Chondrocyte (in vitro differentiated cells): ENCODE data around the gene UNKL. TPM values are rescaled to one million over a fixed set of nuclear protein-coding genes. Genes with fewer than 3 reads are reported as not detected.

Experiments
- DNase-seq: peaks from one replicate; pipeline ENCODE4 v3.0.0; 2021; ENCODE audit warnings: mixed read lengths, low spot score
- H3K27ac Mint-ChIP-seq: one replicate; pipeline ENCODE4 v1.8.0; 2021; ENCODE audit warnings: mild to moderate bottlenecking, moderate library complexity, mixed read lengths; ENCODE audit not compliant: unreplicated experiment
- H3K27me3 Mint-ChIP-seq: 2 replicates; pipeline ENCODE4 v1.8.0; 2021; ENCODE audit warnings: low read depth, mixed read lengths
- H3K36me3 Mint-ChIP-seq: 2 replicates; pipeline ENCODE4 v1.8.0; 2021; ENCODE audit warnings: low read depth, mixed read lengths
- H3K4me1 Mint-ChIP-seq: 2 replicates; pipeline ENCODE4 v1.8.0; 2021; ENCODE audit warnings: low read depth, mild to moderate bottlenecking, mixed read lengths
- H3K4me3 Mint-ChIP-seq: one replicate; pipeline ENCODE4 v1.8.0; 2021; ENCODE audit warnings: mild to moderate bottlenecking, moderate library complexity, mixed read lengths; ENCODE audit not compliant: unreplicated experiment
- H3K9me3 Mint-ChIP-seq: 2 replicates; pipeline ENCODE4 v1.8.0; 2021; ENCODE audit warnings: low read depth, mixed read lengths
- CTCF ChIP-seq: fragments of 200-600 bp; sonication (generic); IDR thresholded peaks from 2 replicates; pipeline ENCODE4 v1.5.0; 2021; ENCODE audit warnings: antibody characterized with exemption, mild to moderate bottlenecking, moderate library complexity
- total RNA-seq: library from RNA; stranded (reverse); gene quantifications from 3 replicates; pipeline ENCODE4 v1.2.1, GENCODE V29; 2021

UNKL gene
- total RNA-seq, 1 donor from 2014 or later, result 12.6 TPM

DNA sequence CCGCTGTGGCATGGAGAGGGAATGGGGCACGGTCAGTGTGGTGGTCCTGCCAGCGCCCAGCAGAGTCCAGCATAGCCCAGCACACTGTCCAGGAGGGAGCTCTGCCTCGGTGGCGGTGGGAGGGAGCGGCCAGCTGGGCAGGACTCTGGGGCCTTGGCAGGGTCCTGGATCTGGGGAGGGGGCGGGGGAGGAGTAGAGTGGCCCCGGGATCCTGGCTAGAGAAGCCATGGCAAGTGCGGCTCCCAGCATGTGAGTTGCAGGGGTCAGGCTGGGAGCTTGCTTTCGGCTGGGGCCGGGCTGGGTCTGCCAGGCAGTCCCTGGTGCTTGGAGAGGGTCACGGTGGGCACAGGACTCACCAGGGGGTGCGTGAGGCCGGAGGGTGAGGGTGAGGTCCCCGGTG, 58.9 kb downstream of the UNKL start:
- H3K4me3 Mint-ChIP-seq, result no peak overlapping the region
- H3K36me3 Mint-ChIP-seq, result no peaks in the 10 kb centered on the region
- no peak for TF ChIP-seq CTCF

GRCh38 chr16:1354815-1355540, 59.5 kb downstream of the UNKL start:
- no peak for TF ChIP-seq CTCF
- Mint-ChIP-seq H3K4me1 (peaks cover 46% of the 10 kb centered on the region), H3K27ac (no peak overlapping the region), H3K36me3 (peaks cover 2% of the 10 kb centered on the region), H3K27me3 (no peaks in the 10 kb centered on the region), H3K9me3 (no peaks in the 10 kb centered on the region), H3K4me3 (no peak overlapping the region)
- DNase-seq, result no peak

More for the DNA sequence above, 58.9 kb downstream of the UNKL start:
- H3K27me3 Mint-ChIP-seq, result no peaks in the 10 kb centered on the region
- H3K4me1 Mint-ChIP-seq, result peaks cover 40% of the 10 kb centered on the region
- no peak overlapping the region for H3K27ac Mint-ChIP-seq
- no peak for DNase-seq
- H3K9me3 Mint-ChIP-seq, result no peaks in the 10 kb centered on the region

GRCh38 chr16:1351582-1352362, 62.7 kb downstream of the UNKL start, which contains the start of the genes GNPTG and TSR3:
Gene GNPTG (plus strand): TSS chr16:1351931. CDS start chr16:1351966, 35 bp downstream.
Gene TSR3 (minus strand): TSS chr16:1351878. CDS start chr16:1351804, 74 bp downstream.
- Mint-ChIP-seq H3K9me3 (no peaks in the 10 kb centered on the region), H3K4me1 (peaks cover 40% of the 10 kb centered on the region), H3K4me3 (peak within 1 kb of the TSS; percentile 87), H3K36me3 (peaks cover 2% of the 10 kb centered on the region), H3K27ac (peak within 1 kb of the TSS; percentile 84), H3K27me3 (no peaks in the 10 kb centered on the region)
- DNase-seq, result no peak
- TF ChIP-seq CTCF, result no peak

DNA sequence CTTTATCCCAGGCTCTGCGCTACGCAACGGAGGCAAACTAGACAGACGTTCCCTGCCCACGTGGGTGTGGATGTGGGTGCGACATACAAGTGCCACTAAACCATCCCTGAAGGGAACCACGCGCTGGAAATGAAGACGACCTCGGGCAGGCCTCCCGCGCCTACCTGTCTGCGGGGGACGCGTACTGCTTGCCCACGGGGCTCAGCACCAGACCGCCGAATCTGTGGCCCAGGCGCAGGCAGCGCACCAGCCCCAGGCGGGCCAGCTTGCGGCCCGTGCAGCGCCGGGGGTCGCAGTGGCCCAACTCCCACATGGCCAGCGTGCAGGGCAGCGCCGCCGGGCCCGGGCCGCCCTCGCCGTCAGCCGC, 63.3 kb downstream of the UNKL start:
- Mint-ChIP-seq H3K4me3 (peak overlapping the region; percentile 73), H3K36me3 (peaks cover 2% of the 10 kb centered on the region), H3K9me3 (no peaks in the 10 kb centered on the region), H3K27me3 (no peaks in the 10 kb centered on the region), H3K4me1 (peaks cover 40% of the 10 kb centered on the region), H3K27ac (no peak overlapping the region)
- TF ChIP-seq CTCF, result no peak
- no peak for DNase-seq

DNA sequence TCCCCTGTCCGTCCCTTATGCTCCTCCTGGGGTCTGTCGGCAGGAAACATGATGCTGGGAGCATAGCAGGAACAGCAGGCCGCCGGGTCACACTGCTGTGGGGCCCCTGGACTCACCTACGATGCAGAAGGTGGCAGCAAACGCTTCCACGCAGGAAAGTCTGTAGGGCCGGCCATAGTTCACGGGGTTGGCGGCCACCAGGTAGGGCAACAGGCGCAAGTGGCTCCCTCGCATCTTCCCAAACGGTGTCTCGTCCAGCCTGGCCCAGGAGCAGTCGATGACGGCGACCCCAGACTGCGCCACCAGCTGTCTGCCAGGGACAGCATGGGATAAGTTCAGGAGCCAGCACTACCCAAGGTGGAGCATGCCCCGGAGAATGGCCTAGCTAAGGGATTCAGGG, 63.8 kb downstream of the UNKL start:
- H3K27me3 Mint-ChIP-seq, result no peaks in the 10 kb centered on the region
- no peak for TF ChIP-seq CTCF
- no peak for DNase-seq
- H3K36me3 Mint-ChIP-seq, result peaks cover 2% of the 10 kb centered on the region
- H3K27ac Mint-ChIP-seq, result no peak overlapping the region
- H3K9me3 Mint-ChIP-seq, result no peaks in the 10 kb centered on the region
- peak overlapping the region; percentile 73 for H3K4me3 Mint-ChIP-seq
- H3K4me1 Mint-ChIP-seq, result peaks cover 40% of the 10 kb centered on the region
